ENCODE results near the gene LCN15.
"Not testable (repeated sequence)": the region's sequence is repeated elsewhere in the genome, so short reads cannot be mapped to it uniquely, and the experiment has no call there.

The LCN15 gene, protein sequence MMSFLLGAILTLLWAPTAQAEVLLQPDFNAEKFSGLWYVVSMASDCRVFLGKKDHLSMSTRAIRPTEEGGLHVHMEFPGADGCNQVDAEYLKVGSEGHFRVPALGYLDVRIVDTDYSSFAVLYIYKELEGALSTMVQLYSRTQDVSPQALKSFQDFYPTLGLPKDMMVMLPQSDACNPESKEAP

DNA sequence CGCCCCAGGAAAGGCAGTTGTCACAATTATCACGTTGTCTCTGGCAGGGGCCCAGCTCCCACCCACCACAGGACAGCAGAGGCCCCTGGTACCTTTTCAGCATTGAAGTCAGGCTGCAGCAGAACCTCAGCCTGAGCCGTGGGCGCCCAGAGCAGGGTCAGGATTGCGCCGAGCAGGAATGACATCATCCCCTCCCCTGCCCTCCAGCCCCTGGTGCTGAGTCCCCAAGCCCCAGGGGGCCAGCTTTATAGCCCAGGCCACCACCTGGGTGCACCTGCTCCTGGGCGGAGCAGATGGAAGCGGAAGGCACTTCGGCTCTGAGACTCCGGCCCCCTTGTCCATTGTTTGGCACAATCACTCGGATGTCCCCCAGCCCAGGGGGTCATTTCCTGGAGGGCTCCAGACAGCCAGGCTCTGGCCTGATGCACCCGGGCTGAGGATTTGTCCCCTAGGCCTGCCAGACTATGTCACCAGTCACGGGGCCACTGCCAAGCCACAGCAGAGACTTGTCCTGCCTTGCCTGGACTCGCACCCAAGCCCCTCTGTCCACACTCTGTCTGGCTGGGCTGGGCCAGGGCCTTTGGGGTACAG is at the start of gene LCN15:
TSS of gene LCN15 (minus strand) at position 218 of the 591 bp plus-strand sequence. CDS start at position 188, 30 bp downstream.
- DNase-seq, result no peak

DNA sequence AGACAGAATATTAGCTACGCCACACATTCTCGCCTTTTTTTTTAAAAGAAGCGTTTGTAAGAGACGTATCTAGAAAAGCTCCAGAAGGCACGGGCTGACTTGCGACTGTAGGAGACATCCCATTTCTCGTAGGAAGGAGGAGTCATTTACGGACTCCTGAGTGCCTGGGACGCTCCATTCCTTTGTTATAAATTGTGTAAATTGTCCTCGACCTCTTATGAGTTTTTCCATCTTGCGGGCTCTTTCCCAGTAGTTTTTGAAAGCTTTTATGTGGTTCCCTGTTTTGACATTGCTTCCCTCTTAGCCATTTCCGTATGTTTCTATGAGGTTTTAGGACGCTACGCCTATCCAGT is 44.5 kb upstream of the LCN15 start:
- peak; percentile 28 for DNase-seq

DNA sequence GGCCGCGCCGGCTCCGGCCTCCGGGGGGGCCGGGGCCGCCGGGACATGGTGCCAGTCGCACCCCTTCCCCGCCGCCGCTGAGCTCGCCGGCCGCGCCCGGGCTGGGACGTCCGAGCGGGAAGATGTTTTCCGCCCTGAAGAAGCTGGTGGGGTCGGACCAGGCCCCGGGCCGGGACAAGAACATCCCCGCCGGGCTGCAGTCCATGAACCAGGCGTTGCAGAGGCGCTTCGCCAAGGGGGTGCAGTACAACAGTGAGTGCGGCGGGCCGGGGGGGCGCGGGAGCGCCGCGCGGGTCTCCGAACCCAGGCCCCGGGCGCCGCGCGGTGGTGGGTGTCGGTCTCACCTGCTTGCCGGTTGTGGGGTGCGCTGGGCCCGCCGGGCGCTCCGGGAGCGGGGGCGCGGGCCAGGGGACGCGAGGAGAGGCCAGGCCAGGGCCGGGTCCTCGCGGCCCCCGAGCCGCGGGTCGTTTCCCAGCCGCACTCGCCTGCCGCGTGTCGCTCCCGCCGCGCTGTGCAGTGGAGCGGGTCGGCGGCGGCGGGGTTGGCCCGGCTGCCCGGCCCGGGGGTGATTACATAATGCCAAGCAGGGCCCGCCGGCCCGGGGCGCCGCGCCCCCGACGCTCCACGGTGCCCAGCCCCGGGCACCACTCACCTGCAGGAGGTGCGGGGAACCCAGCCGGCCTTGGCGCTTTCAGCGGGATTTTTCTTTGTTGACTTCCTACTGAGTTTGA is 43.9 kb upstream of the LCN15 start:
- peak; percentile 32 for DNase-seq

DNA sequence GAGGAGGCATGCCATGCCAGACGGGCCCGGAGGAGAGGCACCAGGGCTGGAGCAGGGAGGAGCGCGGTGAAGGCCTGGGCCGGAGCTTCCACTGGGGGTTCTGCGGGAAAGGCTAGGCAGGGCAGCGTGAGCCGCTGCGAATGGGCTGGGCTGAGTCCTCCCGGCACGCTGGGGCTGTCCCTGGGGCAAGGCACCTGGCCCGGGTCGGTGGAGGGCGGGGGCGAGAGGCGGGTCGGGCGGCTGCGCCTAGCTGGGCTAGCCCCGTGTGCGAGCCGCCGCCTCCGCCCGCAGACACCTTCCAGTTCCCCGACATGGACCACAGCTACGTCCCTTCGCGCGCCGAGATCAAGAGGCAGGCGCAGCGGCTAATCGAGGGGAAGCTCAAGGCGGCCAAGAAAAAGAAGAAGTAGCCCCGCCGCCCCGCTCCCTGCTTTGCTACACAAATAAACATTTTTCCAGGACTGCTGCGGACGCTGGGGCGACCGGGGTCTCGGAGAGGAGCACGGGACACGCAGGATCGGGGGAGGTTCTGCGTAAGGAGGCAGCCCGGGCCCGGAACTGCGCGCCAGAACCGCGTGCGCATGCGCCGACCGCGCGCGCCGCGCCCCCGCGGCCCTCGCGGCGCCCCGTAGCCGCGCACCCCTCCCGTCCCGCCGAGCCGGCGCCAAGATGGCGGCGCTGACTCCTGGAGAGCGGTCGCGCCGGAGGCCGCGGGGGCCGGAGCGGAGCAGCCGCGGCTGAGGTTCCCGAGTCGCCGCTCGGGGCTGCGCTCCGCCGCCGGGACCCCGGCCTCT is 43.2 kb upstream of the LCN15 start, which contains the start of gene RABL6:
TSS of gene RABL6 (plus strand) at position 668 of the 794 bp plus-strand sequence. CDS start 249 bp downstream, outside the sequence.
- peak; percentile 89 for DNase-seq

DNA sequence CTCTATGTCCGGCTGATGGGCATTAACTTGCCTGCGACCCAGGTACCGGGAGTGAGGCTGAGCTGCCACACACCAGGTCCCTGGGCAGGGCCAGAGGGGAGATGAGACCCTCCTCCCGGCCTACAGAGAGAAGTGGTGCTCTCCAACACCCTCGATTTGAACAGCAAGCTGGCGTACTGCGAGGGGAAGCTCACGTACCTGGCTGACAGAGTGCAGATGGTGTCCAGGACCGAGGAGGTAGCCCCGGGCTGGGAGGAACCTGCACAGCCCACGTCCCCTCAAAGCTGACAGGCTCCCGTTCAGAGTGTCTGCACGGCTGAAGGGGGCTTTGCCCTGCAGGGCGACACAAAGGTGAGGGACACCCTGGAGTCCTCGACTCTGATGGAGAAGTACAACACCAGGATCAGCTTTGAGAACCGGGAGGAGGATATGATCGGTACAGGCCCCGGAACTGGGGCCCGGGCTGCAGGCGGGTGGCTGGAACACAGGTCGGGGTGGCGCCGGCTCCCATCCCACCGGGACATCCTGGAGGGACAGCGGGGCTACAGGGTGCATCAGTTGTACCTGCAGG is 42.4 kb upstream of the LCN15 start:
- DNase-seq, result no peak

DNA sequence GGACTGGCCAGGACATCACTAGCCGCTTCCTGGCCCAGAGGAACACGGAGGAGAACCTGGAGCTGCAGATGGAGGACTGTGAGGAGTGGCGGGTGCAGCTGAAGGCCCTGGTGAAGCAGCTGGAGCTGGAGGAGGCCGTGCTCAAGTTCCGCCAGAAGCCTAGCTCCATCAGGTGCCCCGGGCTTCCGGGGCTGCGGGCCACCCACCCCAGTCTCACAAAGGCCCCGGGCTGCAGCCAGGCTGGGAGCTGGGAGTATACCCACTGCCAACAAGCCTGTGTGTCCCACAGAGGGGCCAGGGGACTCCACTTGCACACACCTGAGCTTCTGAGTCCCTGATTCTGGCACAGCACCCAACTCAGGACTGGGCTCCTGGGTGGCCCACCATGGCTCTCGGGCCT is 41.7 kb upstream of the LCN15 start:
- no peak for DNase-seq

DNA sequence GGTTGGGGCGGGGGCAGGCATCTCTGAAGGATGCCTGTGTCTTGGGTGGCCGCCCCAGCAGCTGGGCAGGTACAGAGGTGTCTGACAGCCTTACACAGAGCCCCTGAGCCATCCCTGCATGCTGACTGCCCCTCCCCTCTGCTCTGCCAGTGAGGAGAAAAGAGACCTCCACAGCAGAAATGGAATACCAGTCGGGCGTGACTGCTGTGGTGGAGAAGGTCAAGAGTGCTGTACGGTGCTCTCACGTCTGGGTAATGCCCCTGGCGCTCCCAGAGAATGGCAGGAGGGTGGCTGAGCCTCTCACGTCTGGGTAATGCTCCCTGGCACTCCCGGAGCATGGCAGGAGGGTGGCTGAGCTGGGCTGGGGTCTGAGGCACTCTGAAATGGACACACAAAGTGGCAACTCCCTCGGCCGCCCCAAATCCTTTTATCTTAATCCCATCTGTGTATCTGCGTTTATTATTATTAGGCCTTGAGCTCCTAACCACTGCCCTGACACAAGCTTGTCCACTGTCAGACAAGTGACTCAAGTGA is 41.0 kb upstream of the LCN15 start:
- DNase-seq, result no peak

DNA sequence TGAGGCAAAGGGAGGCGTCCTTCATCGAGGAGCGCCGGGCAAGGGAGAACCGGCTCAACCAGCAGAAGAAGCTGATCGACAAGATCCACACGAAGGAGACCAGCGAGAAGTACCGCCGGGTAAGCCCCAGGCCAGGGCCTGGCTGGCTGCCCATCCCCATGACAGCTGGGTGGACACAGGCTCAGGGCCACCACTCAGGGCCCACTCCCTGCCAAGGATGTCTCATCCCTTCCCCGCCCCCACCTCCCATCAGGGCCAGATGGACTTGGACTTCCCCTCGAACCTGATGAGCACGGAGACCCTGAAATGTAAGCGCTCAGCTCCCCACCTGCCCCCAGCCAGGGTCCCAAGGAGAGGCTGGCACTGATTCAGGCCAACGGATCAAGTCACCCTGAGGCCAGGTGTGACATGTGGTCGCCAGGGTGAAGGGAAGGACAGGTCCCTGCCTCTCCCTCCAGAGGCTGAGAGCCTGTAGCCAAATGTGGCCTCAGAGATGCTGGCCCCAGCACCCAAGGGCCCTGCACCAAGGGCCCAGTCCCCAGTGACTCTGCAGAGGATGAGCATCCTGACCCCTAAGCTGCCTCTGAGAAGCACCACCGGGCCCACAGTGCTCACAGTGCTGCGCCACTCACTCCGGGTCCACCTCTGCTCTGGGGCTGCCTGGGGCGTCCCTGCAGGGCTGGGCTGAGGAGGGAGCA is 40.3 kb upstream of the LCN15 start:
- DNase-seq, result no peak

DNA sequence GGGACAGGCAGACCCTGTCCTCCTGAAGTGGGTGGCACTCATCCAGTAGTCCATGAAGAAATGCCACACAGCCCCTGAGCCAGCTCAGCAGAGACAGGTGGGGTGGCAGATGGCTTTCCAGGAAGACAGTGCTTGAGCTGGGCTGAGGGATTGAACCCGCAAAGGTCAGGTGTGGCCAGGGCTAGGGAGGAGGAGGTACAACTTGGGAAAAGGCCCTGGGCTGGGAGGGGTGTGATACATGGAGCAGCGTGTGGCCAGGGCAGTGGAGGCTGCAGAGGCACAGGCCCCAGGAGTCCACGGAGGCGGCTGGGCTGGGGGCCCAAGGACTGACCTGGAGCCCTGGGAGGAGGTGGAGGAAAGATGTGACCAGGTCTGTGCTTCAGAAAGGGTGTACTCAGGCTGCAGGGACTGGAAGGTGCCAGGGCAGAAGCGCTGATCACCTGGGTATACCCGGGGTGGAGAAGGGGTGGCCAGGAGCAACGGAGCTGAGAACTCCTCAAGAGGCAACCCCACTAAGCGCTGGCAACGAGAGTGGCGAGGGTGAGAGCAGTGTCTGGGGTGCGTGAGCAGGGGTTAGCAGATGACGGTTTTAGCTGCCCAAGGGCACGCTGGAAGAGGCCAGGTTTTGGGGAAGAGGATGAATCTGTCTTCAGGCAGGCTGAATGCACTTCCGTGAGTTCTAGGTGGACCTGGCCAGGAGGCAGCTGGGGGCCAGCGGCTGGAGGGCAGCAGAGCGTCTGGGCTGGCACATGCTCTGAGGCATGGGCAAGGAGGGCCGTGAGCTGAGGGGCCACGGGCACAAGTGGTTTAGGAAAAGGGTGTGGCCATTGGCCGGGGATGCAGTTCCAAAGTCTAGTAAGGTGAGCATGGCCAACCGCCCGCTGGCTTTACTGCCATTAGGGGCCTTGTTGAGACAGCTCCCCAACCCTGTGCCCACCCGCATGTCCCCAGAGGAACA is 39.5 kb upstream of the LCN15 start:
- no peak for DNase-seq

DNA sequence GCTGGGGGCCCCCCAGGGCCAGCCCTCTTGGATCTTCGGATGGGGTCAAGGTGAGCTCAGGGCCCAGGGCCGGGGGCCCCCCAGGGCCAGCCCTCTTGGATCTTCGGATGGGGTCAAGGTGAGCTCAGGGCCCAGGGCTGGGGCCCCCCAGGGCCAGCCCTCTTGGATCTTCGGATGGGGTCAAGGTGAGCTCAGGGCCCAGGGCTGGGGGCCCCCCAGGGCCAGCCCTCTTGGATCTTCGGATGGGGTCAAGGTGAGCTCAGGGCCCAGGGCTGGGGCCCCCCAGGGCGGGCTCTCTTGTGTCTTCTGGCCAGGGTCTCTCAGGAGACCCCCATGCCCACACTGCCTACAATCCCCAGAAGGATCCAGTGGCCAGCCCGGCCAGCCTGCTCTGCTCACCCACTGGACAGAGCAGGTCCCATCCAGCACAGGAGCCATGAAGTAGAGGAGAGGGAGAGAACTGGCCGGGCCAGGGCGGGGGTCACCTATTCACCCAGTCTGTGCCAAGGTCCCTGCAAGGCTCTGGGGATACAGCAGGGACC is 38.8 kb upstream of the LCN15 start:
- DNase-seq, result not testable (repeated sequence)

DNA sequence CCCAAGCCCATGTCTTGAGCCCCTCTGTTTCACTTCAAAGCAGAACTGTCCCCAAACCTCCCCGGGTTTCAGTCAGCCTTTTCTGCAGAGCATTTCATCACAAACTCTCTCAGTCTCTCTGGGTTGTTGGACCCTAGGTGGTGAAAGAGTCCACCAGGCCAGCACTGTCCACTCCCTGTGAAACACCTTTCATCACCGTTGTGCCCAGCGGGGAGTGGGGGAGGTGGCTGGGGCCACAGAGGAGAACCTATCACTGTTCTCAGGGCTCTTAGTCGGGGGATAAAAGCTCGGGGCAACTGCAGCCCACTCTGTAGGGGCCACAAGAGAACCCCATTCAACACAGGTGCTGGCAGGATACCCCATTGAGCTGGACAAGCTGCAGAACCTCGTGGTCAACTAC is 38.0 kb upstream of the LCN15 start:
- DNase-seq, result no peak

DNA sequence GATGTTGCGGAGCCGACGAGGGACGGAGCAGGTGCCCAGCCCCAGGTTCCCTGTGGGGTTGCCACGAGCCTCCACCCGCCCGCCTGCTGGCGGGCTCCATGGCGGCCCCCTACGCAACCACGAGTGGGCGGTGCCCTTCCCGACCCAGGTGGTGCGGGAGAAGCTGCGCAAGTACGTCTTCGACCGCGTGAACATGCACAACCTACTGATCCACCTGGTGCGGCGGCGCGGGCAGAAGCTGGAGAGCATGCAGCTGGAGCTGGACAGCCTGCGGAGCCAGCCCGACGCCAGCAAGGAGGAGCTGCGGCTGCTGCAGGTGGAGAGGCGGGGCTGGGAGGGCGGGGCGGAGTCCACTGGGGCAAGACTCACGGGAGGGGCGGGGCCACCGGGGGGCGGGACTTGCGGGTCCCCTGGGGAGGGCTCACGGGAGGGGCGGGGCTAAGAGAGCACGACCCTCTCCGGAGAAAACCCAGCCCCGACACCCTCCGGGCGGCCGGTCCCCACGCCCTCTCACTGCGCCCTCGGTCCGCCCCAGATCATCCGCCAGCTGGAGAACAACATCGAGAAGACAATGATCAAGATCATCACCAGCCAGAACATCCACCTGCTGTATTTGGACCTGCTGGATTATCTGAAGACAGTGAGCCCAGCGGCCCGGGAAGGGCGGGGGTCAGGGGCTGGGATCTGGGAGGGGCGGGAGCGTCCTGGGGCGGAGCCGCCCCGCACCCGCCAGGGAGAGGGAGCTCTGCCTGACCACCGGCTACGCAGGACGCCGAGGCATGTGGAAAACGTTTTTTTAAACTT is 35.7 kb upstream of the LCN15 start:
- DNase-seq, result peak; percentile 80

DNA sequence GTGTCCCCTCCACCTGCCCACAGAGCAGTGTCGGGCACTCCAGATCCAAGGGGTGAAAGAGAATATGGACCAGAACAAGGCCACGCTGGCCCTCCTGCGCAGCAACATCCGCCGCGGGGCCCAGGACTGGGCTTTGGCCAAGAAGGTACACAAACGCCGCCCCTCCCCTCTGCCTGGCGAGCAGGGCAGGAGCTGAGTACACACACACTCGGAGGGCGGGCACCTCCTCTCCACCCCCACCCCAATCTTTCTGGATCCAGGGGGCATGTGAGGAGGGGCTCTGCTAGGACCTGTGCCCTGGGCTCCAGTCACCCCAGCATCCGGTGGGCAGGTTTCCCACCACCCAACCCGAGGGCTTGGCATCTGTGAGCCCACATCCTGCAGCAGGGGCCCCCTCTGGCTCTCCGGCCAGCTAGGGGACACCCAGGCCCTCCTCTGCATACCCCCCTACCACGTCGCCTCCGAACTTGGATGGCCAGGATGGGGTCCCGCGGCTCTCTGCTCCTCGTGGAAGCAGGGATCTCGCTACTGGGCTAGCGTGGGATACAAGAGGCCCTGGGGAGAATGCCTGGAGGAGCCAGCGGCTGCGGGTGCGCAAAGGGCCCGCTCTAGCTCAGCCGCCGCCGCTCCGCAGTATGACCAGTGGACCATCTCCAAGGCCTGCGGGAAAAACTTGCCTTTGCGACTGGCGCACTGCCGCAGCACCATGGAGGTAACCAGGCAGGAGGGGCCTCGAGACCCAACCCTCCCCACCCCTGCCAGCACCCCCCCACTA is 34.9 kb upstream of the LCN15 start:
- peak; percentile 19 for DNase-seq

DNA sequence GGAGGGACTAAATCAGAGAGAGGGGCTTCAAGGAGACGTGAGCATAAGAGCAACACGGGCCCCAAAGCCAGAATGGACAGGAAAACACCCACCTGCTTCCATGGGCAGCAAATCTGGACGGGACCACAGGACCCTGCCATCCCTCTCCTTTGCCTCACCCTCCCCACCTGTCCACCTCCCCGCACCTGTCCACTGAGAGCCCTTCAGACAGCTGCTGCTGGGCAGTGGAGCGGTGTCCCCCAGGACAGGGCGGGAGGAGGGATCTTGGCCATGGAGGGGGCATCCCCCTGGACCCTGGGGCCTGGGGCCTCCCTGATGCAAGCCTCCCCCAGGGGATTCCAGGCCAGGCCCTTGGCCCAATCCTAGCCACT is 34.4 kb upstream of the LCN15 start:
- no peak for DNase-seq

DNA sequence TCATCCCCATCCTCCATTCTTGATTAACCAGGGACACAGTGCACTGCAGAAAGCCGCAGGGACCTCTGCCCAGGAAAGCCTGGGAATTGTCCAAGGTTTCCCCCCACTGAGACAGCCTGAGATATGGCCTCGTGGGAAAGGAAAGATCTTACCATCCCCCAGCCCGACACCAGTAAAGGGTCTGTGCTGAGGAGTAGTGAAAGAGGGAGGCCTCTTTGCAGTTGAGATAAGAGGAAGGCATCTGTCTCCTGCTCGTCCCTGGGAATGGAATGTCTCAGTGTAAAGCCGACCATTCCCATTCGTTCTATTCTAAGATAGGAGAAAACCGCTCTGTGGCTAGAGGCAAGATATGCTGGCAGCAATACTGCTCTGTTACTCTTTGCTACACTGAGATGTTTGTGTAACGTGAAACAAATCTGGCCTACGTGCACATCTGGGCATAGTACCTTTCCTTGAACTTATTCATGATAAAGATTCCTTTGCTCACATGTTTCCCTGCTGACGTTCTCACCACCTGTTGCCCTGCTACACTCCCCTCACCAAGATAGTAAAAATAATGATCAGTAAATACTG is 32.5 kb upstream of the LCN15 start:
- not testable (repeated sequence) for DNase-seq

DNA sequence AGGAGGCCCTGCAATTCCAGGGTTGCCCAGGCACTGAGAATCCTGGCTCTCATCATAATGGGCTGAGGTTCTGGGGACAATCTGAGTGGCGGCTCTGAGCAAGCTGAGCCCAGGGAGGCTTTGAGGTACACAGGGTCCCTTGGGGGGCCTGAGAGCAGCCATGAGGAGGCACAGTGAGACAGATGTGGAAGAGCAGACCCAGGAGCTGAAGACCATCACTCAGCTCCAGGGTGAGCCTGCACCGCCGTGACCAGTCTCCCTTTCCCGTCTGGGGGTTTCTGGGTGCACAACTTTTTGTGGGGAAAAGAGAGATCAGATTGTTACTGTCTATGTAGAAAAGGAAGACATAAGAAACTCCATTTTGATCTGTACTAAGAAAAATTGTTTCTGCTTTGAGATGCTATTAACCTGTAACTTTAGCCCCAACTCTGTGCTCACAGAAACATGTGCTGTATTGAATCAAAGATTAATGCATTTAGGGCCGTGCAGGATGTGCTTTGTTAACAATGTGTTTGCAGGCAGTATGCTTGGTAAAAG is 32.0 kb upstream of the LCN15 start, which contains the start of gene CCDC183:
TSS of gene CCDC183 (plus strand) at position 101 of the 537 bp plus-strand sequence. CDS start at position 161, 60 bp downstream.
- peak; percentile 28 for DNase-seq

DNA sequence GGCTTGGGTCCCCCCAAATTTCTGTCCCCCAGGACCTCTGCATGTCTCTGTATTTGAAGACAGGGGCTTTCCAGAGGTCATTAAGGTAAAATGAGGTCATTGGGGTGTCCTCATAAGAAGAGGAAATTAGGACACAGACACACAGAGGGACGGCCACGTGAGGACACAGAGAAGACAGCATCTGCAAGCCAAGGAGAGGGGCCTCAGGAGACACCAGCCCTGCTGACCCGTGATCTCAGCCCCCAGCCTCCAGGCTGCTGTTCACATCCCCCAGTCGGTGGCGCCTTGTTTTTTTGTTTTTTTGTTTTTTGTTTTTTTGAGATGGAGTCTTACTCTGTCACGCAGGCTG is 30.7 kb upstream of the LCN15 start:
- no peak for DNase-seq
